ENCODE results near the gene GRM4. TPM values are rescaled to one million over a fixed set of nuclear protein-coding genes. Genes with fewer than 3 reads are reported as not detected.
A peak's percentile ranks its signal among the peaks of the same experiment; 100 is the strongest.
"Not testable (repeated sequence)": the region's sequence is repeated elsewhere in the genome, so short reads cannot be mapped to it uniquely, and the experiment has no call there.

Gene GRM4
- total RNA-seq, 1 donor from 2014 or later = 0.19 TPM

DNA sequence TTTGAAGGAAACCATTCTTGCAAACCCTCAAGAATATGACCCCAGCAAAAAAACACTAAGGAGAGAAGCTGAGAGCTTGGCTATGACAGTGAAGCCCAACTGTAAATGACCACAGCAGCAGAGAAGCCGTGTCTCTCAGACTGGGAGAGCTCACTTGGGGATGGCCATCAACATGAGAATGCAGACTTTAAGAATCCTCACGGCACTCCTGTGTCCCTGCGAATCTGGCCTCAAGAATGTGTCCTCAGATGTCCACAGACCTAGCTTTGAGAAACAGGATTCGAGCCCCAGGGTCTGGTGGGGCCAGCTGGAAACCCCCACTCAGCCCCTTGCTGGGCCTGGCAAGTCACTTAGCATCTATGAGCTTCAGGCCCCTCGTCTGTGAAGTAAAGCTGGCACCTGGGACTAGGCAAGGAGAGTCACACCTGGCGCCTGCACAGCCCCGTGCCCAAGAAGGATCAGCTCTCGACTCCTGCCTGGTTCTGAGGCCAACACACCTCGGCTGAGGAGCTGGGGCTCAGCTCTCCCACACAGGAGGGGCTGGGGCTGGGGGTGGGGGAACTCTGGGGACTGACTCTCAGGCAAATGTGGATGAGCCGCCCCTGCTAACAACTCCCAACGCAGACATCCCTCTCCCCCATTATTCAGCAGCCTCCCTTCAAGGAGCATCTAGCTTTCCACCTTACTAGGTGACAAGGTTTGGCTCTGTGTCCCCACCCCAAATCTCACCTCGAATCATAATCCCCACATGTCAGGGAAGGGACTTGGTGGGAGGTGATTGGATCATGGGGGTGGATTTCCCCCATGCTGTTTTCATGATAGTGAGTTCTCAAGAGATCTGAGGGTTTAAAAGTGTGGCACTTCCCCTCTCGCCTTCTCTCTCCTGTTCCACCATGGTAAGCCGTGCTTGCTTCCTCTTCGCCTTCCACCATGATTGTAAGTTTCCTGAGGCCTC, 97.7 kb downstream of the GRM4 start:
- DNase-seq (ENCODE audit: low read depth) = no peak

DNA sequence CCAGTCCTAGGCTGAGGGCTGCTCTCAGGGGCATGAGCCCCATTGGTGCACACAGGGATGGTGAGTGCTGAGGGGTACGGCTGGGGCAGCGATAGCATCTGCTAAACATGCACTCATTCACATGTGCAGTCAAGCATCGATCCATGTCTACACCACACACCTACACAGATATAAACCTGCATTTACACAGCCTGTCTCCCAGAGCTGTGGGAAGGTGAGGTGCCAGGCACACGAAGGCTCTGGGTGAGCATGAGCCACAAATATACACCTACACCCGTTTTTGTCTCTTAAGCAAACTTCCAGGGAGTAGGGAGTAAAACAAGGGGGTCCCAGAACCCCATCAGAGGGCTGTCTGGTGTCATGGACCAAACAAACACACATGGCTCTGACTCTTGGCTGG, 99.3 kb downstream of the GRM4 start:
- DNase-seq (ENCODE audit: low read depth) = no peak

DNA sequence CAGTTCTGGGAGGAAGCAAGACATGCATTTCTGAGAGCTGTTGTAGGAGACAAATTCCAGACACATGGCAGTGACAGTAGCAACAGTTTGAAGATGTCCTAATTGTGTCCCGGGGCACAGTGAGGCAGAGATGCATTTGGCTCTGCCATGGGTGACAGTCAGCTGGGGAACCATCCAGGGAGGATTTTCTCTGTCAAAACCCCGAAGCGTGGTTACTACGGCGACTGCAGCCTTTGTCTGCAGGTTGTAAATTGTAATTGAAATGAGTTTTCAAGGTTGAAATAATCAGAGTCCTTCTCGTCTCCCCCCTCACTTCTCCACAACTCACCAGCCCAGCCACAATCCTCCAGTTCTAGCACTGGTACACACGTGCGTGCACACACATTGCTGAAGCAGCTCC, 100.1 kb downstream of the GRM4 start:
- no peak for DNase-seq (ENCODE audit: low read depth)

DNA sequence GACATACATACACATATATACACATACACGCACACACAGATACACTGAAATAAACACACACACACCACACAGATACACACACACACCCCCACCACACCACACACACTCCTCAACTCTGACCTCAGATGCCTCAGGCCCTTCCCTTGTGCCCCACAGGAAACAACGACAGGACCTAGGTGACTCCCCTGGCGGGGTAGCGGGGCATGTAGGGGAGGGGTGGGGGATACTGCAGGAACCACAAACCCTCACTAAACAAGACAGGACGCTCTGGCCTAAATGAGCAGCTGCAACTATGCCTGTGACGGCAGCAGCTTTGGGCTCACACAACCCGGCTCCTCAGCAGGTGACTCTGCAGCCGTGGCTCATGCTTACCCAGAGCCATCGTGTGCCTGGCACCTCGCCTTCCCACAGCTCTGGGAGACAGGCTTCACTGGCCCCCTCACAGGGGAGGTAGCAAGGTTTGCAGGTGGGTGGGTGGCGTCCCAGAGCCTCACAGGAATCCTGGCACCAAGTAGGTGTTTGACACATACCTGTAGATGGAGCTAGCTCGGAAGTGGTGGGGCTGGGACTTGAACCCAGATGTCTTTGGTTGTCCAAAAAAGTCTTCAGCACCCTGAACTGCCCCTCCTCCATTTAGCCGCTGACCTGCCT, 100.8 kb downstream of the GRM4 start:
- peak; percentile 8 for DNase-seq (ENCODE audit: low read depth)

DNA sequence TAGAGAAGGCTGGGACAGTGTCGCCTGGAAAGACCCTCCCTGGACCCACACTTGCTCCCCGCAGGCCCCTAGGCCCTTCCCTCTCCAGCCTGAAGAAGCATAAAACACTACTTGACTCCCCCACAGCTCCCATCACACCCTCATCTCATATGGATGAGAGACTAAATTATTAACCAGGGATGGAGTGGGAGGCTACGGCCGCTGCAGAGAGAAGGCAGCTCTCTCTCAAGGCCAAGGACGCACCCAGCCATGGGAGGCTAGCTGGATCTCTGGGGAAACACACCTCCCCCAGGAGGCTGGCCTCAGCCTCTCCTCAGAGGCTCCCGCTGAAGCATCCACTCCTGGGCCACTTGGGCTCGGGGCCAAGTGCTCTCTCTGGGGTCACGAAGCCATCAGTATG, 102.5 kb downstream of the GRM4 start:
- DNase-seq (ENCODE audit: low read depth) = no peak

DNA sequence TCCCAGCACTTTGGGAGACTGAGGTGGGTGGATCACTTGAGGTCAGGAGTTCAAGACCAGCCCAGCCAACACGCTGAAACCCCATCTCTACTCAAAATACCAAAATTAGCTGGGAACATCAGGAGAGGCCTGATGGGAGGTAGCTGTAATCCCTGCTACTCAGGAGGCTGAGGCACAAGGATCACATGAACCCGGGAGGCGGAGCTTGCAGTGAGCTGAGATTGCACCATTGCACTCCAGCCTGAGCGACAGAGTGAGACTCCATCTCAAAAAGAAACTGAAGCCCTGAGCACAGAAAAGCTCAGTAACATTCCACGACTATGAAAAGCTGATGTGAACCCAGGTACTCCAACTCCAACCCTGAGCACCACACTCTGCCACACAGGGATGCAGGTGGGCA, 103.9 kb downstream of the GRM4 start:
- not testable (repeated sequence) for DNase-seq (ENCODE audit: low read depth)

DNA sequence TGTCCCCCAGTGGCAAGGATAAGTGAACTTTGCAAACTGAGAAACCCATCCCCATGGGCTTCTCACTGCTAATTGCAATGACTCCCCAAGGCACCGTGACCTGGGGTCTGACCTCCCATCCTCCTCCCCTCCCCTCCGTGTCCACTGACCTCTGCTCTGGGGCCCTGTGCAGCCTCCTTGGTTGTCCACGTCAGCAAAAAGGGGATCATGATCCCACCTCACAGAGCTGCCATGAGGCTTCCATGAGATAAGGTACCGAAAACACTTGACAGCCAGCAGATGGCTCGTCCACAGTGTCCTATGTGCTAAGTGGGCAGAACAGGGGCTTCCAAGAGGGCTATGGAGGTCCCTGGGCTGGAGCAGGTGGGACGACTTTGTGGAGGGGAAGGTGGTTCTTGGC, 104.5 kb downstream of the GRM4 start:
- DNase-seq (ENCODE audit: low read depth) = no peak

DNA sequence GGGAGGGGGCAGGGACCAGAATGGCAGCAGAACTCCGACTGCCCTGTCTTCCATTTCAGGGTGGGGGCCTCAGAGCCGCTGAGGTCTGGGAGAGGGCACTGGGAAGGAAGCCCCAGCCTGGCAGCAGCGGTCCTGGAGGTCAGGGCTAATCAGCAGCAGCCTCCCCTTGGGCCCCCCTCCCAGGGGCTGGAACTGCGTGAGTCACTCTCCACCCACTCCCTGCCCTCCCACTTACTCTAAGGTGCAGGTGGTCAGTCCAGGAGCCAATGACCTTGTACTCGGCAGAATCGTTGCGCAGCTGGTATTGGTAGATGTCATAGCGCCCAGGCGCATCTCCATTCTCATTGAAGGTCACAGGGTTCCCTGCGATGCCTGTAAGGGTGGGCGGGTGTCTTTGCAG, 105.9 kb downstream of the GRM4 start:
- DNase-seq (ENCODE audit: low read depth) = no peak

DNA sequence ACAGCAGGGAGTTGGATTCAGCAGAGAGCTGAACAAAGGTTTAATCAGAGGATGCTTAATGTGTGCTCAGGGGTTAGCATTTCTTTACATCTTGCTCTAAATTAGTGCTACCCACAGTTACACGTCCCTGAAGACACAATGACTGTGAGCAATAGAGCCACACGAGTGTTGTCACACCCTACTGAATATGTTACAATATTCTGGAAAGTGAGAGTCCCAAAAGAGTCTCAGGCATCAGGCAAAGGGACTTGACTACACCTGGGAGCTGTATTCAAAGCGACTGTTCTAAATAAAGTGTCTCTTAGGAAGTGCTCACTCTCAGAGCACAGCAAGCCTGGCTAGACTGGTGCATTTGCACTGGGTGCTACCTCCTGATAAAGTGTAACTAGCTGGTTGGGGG, 108.7 kb downstream of the GRM4 start:
- DNase-seq (ENCODE audit: low read depth) = no peak

DNA sequence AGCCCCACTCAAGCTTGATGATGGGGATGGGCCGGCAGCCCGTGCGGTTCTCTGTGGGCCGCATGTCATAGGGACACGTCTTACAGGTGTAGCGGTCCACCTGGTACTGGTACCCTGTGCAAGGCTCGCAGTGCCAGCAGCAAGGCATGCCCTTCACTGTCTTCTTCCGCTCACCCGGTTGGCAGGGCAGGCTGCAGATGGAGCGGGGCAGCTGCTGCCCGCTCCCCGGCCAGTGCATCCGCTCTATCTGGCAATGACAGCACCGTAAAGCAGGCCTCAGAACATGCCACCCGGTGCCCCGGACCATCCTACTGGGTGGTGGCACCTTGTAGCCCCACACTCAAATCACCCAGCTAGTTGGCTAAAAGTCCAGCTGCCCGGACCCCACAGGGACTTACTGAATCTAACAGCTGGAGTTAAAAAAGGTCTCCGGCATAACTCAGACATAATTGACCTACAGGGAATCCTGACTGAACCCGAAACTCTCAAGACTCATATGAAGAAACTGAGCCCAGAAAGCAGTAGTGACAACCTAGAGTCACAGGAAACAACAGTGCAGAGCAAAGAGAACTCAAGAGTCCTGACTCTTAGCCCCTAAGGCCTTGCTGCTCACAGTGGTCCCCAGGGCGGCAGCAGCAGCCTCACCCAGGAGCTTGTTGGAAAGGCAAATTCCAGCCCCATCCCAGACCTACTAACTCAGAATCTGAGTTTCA, 109.4 kb downstream of the GRM4 start:
- DNase-seq (ENCODE audit: low read depth) = no peak

DNA sequence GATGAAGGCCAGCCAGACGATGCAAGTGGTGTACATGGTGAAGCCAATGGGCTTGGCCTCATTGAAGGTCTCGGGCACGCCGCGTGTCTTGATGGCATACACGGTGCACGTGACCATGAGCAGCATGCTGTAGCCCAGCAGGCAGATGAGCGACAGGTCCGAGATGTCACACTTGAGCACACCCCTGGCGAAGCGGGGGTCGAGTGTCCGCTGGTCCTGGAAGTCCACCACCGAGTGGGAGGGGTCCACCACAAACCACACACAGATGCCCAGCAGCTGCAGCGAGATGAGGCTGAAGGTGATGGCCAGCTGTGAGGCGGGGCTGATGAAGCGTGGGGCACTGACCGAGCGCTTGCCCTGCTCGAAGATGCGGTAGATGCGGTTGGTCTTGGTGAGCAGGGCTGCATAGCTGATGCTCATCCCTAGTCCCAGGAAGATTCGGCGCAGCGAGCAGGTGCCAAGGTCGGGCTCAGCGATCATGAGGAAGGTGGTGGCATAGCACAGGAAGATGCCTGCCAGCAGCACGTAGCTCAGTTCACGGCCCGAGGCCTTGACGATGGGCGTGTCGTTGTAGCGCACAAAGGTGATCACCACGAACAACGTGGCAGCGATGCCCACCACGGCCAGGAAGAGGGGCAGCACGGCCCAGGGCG, 110.1 kb downstream of the GRM4 start:
- DNase-seq (ENCODE audit: low read depth) = no peak

DNA sequence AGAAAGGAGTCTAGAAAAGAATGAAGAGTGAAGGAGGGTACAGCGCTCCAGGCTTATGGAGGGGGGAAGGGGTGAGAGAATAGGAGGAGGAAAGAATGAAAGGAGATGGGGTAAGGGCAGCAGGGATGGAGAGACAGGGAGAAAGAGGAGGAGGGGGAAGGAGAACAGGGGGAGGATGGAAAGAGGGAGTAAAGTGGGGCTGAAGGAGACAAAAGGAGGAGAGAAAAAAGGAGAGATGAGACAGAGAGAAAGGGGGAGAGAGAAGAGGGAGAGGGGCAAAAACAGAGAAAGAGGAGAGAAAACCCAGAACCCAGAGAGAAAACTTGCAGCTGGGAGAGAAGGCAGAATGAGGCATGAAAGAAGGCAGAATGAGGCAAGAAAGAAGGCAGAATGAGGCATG, 110.7 kb downstream of the GRM4 start:
- DNase-seq (ENCODE audit: low read depth) = no peak

DNA sequence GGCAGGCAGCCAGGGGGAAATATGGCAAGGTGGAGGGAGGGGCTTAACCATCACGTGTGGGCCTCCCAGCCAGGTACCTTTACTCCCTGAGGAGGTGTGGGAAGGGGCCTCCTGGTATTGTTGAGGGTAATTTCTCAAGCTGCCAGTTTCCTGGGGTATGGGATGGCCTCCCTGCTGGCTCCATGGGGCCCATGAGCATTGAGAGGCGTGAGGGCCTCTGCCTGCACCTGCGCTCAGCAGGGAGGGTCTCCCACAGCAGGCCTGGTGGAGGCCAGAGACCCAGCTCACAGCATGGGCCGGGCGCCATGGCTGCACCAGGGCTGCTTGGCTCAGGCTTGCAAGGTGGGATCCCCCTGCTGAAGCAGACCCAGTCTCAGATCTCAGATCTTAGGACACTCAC, 113.0 kb downstream of the GRM4 start:
- no peak for DNase-seq (ENCODE audit: low read depth)

DNA sequence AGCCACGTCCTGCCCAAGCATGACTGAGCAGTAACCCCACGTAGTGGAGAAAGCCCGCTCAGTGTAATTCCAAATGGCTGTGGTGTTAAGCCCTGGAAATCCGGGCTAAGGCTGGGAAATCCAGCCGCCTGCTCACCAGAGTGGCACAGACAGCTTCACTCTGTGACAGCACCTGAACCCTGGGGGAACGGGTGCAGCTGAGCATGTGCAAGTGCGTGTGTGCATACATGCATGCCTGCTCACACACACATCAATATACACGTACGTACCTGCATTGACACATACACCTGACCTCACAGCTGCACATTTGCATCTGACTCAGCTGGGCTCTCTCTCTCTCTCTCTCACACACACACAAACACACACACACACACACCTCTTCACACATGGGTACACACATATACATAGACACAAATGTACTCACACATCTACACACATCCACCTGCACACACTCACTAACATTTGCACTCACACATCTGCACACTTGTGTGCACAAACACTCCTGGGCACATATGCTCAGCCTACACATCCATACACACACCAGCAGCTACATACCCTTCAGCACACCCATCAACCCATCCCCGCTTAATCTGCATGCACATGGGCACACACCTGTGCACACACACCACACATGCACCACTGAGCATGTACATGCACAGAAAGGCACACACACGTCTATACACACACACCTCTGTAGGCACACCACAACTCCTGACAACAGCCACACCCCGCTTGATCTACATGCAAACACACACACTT, 114.1 kb downstream of the GRM4 start:
- DNase-seq (ENCODE audit: low read depth) = no peak

DNA sequence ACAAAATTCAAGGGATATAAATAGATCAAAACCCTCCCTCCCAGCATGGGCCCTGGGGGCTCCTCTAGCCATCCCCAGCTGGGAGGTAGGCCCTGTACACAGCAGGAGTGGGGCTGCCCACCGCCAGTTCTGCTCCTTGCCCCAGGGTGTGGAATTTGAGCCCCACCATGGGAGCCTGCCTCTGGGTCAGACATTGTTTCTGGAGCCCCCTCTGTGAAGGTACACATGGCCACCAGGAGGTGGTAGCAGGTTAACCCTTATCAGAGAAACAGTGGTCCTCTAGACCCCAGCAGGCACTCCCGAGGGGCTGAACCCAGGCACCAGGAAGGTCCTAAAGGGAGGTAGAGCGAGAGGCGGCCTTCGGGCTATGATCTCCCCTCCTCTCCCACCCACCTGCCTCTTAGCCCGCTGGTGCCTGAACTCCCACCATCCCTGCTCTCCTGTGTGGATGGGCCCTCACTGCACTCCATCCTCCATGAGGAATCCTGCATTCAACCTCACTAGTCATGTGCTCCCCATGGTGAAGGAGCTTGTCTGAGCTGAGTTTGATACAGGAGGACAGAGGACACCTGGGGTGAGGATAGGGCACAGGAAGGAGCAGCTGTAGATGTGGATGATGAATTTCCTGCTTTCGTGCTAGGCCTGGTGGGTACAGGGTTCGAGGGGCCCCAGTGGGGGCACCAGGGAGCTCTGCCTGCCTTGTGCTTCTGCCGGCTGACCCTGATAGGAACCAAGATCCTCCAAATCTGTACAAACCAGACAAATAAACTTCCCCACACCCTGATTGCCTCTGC, 114.9 kb downstream of the GRM4 start:
- DNase-seq (ENCODE audit: low read depth) = no peak

DNA sequence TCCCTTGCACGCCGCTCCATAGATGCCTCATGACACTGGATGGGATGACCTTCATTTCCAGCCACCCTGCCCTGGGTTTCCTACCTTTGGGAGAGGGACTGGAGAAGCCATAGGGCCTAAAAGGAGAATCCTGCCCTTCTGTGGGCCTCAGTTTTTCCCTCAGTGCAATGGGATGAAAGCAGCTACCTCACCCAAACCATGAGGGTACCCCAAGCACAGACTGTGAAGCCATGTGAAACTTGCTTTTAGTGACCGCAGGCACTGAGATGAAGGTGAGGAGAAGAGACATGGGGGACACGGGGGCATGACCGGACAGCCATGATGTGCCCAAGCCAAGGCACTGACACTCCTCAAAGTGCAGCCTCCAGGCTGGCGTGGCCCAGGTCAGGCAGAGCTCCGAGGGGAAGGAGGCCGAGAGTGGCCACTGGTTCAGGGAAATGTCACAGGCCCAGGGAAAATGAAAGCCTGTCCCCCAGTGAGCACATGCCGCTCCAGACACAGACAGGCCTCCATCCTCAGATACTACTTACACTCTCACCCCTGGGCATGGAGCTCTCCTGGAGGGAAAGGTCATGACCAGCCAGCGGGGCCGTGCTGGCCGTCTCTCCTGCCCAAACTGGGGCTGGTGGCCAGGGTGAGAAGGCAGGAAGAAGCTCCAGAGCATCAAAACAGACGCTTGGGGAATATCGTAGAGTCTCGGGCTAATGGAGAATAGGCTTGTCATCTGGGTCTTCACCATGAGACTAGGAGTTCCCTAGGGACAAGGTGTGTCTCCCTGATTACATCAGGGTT, 116.2 kb downstream of the GRM4 start:
- no peak for DNase-seq (ENCODE audit: low read depth)

DNA sequence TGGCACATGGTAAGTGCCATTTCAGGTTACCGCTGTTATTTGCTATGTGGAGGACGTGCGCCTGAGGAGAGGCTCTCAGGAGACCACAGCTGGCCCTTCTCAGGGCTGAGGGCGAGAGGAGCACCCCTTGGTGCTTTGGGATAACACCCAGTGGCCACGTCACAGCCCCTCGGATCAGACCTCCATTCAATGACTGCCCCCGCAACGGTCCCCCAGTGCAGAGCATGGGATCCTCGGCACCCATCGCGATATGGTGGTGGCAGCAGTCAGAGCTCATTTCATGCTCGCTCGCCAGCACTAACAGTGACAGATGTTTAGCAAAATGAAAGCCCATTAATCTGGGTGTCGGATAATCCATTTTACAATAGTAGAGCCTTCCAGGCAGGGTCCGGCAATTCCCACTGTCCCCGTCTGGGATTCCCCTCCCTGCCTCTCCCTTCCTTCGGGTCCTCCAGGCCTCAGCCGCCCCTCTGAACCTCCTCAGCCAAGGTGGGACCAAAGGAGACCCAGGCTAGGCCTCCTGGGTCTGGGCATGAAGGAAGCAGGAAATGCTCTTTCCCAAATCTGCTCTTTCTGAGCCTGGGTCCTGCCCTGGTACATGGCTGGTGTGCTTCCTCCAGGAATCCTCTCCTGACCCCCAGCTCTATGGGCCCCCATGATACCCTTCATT, 117.1 kb downstream of the GRM4 start:
- no peak for DNase-seq (ENCODE audit: low read depth)

DNA sequence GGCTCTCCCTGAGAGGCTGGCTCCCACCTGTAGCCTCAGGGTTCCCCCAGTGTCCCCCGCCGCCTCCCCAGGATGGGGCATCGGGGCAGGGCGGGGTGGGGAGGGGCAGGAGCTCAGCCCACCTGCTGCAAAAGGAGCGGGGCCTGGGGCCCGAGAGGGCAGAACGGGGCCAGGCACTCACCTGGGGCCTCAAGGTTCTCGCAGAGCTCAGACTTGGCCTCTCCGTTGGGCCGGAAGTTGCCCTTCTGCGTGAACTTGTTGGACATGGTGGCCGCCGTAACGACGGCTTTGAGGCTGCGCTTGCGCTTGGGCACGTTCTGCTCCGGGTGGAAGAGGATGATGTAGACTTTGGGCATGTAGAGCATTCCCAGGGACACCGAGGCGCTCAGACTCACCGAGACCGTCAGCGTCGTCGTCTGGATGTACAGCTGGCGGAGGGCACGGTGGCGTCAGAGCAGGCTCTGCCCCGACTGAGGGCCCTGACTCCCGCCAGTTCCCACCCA, 117.9 kb downstream of the GRM4 start:
- no peak for DNase-seq (ENCODE audit: low read depth)
